ENCODE results near the gene ZBTB16.

The ZBTB16 gene

DNA sequence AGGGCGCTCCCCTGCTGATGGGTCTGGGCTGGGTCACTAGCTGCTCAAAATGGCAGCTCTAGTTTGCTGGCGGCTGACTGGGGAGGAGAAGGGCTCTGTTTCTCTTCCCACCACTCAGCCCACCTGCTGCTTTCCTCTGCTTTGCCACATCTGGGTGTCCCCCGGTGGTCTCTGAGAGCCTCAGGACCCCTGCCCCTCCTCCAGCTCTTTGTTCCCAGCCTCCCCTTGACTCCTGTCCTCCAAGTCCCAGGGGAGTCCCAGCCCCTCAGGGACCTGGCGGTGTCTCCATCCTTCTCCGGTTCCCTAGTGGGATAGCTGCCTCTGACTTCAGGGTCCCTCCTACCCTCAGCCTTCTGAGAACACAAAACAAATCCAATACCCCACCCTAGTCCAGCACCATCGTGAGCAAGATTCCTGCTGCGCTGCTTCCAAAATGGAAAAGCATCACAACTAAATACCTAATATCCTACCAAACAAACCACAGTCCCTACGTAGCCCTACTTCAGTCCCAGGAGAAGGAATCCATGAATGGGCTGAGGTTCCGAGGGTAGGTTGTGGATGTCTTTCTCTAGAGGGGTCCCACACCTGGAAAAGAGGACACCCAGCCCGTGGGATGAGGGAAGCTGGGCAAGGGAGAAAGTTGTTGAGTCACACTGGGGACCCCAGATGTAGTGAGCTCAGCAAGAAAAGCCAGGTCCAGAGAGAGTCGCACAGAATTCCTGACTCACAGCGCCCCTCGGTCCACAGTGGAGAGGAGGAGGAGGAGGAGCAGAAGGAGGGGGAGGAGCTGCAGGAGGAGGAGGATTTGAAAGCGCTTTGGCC, 191.7 kb downstream of the ZBTB16 start:
- DNase-seq, result no peak

DNA sequence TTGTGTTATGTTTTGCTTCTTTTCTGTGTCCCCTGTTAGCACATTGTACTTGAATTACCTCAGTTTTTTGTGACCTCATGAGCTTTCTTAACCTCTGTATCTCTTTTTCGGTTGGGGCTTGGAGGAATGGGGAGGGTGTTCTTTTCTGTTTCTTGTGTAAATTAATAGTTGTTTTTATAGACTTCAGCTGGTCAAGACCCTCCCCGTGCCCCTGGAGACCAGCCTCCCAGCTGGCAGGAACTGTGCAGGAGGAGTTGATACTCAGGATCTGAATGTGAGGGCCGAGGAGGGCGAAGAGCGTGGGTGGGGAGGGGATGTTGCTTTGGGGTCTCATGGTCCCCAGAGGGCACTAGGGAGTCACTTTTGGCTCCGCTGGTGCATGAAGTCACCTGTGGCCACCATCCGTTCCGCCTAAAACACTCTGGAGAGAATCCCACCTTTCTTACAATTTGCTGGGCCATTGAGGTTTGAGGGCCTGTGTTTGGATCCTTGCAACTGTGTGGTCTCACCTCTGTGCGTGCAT, 192.4 kb downstream of the ZBTB16 start:
- DNase-seq, result no peak

DNA sequence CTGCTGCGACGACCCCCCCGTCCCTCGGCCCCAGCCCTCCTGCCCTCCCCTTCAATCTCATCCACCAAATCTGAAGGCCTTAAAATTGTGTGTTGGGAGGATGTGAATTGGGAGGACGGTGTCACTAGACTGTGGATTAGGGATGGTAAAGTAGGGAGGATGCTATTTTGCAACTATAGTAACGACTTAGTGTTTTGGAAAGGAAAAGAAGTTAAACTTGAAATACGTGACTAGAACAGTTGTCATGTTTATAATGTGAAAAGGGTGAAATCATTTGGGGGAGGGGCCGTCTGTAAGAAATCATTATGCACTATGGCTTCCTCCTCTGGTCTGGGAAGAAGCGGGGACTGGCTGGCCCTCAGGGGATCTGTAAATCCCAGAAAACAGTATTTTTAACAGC, 193.3 kb downstream of the ZBTB16 start:
- DNase-seq, result no peak

DNA sequence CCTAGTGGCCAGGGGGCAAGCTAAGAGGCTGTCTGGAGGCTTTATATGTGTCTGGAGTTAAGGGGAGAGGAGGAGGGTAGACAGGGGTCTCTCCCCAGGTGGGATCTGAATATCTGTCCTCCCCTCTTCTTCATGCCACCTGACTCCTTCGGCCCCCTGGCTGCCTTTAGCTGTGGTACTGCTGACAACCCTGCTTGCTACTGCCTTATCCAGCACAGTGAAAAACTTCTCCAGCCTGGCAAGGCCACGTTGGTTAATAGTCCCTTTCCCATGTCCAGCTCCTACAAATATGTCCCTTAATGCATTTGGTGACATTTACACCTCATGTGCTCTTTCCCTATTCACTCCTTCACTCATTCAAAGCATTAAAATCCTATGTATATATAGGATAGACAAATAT, 194.3 kb downstream of the ZBTB16 start:
- DNase-seq, result no peak

DNA sequence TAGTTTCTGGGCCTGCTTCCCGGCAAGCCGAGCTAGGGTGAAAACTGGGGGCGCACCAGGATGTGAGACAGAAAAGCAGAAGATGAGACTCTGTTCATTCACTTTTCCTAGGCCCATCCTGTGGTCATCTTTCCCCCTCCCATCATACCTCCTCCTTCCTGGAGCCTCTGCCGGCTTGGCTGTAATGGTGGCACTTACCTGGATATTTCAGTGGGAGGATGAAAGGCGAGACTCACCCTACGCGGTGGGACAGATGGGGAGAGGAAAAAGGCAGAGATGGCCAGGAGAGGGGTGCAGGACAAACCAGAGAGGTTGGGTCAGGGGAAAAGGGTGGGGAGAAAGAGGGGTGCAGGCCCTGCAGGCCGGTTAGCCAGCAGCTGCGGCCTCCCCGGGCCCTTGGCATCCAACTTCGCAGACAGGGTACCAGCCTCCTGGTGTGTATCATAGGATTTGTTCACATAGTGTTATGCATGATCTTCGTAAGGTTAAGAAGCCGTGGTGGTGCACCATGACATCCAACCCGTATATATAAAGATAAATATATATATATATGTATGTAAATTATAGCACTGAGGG, 195.1 kb downstream of the ZBTB16 start:
- DNase-seq, result no peak

DNA sequence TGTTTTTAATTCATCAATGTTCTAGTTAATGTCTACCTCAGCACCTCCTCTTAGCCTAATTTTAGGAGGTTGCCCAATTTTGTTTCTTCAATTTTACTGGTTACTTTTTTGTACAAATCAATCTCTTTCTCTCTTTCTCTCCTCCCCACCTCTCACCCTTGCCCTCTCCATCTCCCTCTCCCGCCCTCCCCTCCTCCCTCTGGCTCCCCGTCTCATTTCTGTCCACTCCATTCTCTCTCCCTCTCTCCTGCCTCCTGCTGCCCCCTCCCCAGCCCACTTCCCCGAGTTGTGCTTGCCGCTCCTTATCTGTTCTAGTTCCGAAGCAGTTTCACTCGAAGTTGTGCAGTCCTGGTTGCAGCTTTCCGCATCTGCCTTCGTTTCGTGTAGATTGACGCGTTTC, 195.8 kb downstream of the ZBTB16 start:
- DNase-seq, result no peak

DNA sequence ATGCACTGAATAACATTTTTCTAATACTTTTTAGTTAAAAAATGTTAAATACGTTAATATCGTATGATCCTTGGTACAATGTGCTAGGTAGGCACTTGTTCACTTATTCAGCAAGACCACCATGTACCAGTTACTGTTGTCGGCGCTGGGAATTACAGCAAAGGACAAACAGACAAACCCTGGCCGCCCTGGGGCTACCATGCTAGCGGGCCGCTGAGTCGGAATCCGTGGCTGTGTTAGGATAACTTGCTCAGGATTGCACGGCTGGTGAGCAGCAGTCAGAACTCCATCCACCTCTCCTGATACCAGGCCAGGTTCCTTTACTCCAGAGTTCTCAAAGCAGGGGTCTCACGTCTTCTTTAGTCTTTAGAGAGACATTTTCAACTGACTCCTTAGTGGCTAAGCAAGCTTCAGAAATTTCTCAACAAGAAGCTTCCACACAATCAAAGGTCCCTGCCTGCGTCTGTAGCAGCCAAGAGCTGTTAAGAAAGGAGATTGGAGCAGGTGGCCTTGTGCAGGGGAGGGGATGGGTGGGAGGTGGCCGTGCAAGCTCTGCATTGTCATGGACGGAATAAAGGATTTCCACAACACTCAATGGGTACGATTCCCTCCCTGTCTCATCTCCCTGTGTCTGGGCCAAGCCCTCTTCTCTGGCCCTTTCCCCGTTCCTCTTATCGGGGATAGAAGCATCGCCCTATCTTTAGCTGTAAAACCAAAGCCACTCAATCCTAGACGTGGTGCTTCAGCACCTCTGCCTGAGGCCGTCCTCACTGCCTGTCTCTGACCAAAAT, 196.9 kb downstream of the ZBTB16 start:
- DNase-seq, result no peak

DNA sequence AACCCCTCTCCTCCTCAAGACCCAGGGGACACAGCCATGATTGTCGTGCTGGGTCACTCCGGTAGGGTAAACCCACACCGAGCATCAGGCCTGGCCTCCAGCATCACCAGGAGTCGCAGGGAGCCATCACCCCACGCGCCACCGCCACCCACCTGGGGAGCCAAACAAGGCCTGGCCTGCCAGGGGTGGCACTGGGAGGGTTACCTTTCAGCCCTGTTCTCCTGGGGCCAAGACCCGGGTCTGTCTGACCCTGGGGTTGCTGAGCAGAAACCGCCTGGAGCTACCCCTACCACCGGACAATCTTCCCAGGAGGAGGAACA, 197.4 kb downstream of the ZBTB16 start:
- no peak for DNase-seq

DNA sequence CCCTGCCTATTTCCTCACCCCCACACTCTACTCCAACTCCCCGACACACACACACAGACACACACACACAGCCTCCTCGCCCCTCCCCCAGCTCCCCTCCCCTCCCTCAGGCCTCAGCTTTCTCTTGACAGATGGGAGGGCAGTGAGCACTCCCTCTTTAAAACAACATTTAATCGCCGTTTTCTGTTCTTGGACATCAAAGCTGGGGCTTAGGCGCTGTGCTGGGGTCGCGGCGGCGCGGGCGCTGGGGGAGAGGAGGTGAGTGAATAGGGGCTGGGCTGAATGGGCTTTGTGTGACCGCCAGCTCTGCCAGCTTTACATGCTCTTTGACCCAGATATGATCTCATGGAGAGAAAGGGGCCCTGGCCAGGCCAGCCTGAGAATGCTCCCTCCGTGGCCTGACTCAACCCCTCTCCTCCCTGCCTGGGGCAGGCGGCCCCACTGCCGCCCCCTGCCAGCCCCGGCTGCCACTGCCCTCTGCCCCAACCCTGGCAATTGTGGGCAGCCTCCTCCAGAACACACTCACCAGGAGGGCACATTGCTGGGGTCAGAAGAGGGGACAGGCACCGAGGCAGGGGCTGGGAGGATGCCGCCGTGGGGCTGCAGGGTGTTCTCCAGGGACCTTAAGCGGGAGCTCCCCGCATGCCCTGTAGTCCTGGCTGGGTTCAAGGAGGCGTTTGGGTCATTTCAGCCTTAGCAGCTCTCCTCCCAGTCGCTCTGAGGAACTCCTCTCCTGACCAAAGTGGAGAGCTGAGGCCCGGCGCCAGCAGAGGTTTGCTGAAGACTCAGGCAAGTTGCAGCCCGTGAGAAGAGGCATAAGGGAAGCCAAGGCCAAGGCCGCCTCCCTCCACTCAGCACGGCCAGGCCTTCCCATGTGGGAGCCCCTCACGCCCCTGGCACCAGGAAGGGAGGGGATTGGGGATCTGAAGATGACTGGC, 198.4 kb downstream of the ZBTB16 start:
- DNase-seq, result no peak

DNA sequence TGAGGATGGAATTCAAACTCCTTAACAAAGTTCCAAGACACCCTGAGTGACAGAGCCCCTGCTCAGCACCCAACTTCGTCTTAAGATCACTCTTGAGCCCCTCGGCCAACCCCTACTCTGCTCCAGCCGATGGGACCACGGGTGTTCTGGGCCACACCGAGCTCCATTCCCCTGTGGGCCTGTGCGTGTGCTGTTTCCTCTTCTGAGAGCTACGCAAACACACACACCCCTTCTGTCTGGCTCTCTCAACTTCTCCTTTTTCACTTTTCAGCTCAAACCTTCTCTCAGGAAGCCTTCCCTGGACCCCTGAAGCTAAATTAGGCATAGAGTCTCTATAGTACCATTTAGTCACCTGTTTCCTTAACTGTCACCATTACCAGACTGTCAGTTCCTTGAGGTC, 199.2 kb downstream of the ZBTB16 start:
- no peak for DNase-seq

DNA sequence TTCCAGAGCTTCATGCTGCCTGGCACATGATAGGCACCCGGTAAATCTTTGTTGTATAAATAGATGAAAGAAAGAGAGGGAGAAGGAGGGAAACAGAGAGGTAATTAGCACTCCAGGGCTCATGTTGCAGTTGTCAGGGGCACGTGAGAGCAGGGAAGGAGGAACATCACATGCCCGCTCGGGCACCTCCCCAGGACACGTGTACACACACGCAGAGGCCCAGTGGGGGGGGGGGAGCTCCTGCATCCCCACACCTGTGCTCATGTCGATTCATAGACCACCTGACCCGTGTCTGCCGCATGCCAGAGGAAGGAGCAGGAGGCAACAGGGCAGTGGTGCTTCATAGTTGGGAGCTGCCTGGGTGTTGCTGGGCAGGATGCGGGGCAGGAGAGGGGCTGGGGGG, 199.6 kb downstream of the ZBTB16 start:
- no peak for DNase-seq

DNA sequence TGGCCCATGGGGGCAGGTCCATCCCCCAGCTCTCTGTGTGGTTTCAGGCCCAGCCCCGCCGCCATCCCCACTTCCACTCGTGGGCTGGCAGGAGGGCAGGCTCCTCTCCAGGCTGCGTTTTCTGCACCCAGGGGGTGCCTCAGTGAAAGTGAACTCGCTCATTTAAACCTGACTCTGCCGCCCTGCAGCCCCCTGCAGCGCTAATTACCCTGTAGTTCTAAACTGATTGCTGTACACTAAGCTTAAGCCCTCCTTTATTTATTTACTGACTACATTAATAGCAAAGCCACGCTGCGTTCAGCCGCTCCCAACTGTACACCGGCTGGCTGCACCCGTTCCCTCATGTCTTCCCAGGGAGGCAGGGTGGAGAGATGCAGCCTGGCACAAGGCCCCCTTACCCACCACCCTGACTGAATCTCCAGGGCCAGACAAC, 200.1 kb downstream of the ZBTB16 start:
- DNase-seq, result no peak

DNA sequence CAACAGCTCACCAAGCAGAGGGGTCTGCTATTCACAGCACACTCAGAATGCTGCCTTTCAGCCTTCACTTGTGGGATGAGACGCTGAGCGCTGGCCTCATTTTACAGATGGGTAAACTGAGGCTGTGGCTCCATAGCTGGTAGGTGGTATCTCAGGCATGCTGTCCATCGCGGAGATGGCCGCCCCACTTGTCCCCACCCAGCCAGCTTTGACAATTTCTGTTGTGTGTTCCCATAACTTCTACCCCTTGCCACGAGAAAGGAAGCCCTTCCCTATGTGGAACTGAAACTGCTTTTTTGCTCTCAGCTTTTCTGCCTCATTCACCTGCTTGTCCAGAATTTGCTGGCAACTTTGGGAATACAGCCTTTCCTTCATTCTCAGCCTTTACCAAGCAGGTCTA, 200.6 kb downstream of the ZBTB16 start:
- no peak for DNase-seq

DNA sequence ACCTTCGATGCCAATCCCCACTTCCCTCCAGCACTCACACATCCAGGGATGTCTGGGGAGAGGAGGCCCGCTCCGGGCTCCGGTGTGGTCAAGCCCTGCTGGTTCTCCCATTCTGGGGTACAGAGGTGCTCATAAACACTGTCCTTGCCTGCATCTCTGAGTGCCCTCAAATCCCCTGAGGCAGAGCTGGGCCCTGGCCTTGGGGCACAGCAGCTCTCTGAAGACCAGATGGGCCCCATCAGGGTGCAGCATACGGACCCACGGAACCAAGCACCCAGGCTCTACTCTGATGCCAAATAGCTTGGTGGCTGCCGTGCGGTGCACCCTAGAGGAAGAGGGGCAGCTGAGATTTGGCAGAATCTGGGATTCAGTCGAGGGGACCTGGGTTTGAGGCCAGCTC, 201.0 kb downstream of the ZBTB16 start:
- DNase-seq, result no peak

DNA sequence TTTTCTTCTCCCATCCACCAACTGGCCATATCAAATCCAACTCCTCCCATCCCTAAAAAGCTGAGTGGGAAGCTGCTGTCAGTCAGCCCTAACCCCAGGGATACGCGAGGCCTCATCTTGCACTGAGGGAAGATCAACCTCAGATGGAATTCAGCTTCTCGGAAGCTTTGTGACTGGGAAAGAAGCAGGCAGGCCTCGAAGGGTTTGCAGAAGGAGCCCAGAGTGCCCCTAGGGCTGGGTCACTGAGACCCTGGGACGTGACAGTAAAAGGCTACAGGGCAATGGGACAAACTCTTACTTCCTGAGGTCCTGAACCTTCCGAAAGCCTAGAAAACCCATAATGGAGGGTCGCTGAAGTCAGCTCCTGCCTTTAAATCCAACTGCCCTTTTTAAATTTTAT, 202.3 kb downstream of the ZBTB16 start:
- no peak for DNase-seq

DNA sequence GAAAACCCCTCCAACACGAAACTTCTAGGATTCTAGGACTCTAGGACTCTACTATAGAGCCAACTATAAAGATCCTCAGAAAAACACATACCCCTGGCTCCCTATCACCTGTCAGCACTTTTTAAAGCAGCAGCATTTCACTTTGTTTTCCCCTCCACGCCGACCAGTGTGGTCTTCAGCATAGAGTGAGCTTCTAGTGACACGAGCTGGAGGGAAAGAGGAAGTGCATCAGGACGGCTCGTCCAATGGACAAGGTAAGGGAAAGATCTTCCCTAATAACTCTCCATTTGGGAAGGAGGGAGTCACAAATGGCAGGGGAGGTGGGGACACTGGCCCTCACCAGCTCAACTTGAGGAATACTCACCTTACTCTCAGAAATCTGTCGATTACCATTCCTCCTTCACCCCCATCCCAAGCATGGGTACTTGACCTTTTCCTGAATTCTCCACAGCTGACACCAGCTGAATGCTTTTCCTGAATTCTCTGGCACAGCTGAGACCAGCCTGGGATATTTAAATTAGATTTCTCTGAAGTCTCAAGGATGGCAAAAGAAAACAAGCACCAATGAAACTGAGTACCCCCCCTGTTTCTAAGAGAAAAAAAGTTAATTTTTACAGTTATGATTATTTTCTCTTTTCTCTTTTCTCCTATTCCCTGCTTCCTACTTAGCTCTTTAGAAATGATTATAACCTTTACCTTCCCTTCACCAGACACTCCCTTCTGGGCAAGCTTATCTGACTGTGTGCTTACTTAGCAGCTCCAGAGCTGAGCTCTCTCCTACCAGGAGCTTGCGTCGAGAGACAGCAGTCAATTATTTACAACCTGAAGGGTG, 203.4 kb downstream of the ZBTB16 start:
- no peak for DNase-seq

DNA sequence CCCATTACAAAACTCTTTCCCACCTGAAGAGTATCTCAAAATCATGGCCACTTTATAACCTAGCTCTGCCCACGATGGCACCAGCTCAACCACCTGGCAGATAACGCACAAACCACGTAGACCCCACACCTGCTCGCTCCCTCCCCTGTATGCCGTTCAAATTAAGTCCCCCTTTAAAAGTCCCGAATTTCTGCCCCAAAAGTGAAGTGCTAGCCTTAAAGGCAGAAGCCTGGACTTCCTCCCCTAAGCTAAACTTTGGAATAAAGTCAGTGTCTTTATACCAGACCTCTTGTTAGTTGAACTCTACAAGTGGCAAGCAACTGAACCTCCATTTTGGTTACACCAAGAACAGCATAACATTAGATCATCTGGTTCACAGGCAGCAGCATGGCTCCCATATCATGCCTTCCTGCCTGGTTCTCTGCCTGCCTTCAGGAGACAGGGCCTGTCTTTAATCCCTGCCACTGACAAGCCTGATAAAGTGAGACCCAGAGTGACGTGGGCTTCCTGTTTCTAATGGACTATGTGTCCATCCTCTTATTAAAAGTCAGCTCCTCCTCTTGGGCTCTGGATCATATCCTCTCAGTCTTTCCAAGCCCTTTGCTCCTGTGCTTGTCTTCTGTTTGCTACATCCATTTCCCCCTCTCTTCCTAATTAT, 204.1 kb downstream of the ZBTB16 start:
- DNase-seq, result no peak

DNA sequence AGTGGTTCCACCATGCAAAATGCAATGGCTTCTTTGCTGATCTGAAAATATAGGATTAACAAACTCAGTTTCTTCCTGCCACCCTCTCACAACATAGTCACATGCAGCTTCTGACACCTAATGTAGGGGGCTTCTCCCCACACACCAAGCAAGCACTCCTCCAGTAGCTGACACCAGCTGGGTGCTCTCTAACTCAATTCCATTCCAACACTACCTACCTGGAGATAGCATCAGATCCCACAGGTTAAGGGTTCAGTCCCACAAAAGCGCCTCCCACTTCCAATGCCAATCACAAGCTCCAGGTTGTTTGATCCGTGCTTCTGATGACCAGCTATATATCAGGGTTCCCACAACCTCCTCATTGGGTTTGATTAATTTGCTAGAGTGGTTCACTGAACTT, 204.9 kb downstream of the ZBTB16 start:
- DNase-seq, result no peak

DNA sequence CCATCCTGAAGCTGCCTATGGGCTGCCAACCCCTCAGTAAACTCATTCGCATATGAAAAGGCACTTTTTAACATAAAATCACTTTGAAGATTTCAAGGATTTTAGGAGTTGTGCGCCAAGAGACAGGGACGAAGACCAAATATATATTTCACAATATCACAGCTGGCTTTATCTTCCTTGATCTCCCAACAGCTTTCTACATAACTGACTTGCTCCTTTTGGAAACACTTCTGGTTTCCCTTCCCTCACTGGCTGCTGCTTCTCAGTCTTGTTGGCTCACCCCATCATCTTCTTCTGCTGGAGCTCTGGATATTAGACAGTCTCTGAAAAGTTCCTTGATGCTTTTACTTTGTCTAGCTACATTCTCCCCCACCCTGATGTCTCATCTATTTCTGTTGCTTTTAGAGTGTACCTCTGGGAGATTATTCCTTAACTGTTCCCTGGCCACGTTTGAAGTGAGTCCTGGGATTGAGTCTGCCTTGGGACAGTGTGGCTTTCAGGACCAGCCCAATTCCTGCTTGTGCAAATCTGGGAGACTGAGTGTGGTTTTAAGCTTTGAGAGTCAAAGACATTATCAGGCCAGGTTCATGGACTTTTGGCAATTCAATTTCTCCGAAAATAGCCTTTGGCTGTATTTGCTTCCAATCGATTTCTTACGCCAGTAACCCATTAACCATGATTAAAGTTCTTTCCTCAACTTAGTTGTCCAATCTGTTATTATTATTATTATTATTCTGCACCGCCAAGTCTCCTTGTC, 205.8 kb downstream of the ZBTB16 start:
- DNase-seq, result no peak

DNA sequence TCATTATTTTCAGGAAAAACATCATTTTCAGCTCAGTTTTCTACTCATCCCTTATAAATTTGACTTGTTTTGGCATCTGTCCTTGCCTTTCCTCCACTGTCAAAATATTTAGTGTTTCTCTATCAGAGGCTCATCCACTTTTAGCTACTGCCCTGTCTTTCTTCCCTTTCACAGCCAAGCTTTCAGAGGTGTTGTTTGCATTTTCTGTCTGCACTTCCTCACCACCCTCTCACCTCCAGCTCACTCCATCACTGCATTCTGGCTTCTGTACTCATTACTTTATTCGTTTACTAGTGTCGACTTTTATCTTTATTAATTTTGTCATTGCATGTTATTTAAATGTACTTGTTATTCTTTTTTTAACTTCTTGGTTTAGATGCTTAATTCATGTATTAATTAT, 210.0 kb downstream of the ZBTB16 start:
- no peak for DNase-seq

Measured in stimulated activated CD4-positive, alpha-beta T cell treated with anti-CD3 and anti-CD28 coated beads, Interleukin-12 subunit alpha, Interleukin-12 subunit beta, amount 100 ng/mL, for 4 hours (primary cell).